SU-DHL-6 (cell line): ENCODE measurements around the gene UGGT2.

Experiments
- H2AFZ ChIP-seq: fragments of 200-600 bp; sonication (generic); 2 replicates; pipeline ENCODE4 v1.6.1; 2014; ENCODE audit warnings: low read depth, mild to moderate bottlenecking, moderate library complexity, mixed read lengths, antibody characterized with exemption, low read length; ENCODE audit not compliant: severe bottlenecking
- H3F3A ChIP-seq: fragments of 200-600 bp; shearing (Covaris generic); 2 replicates; pipeline ENCODE4 v1.6.0; 2016; ENCODE audit warnings: antibody characterized with exemption, mild to moderate bottlenecking; ENCODE audit not compliant: insufficient read depth
- H3K27ac ChIP-seq: fragments of 200-600 bp; sonication (generic); 2 replicates; pipeline ENCODE4 v1.5.1; 2016; ENCODE audit warnings: low read depth, mild to moderate bottlenecking, low read length, moderate library complexity, mixed read lengths
- H3K27me3 ChIP-seq: fragments of 200-600 bp; sonication (generic), shearing (Covaris generic); 2 replicates; pipeline ENCODE4 v1.6.0; 2014; ENCODE audit warnings: mild to moderate bottlenecking, low read length
- H3K36me3 ChIP-seq: fragments of 200-600 bp; sonication (generic); 2 replicates; pipeline ENCODE4 v1.6.1; 2014; ENCODE audit warnings: mild to moderate bottlenecking, low read length, mixed read lengths
- H3K4me2 ChIP-seq: fragments of 300-600, 200-600 bp; shearing (Covaris generic), sonication (generic); 2 replicates; pipeline ENCODE4 v1.6.0; 2014; ENCODE audit warnings: low read length, low read depth, mild to moderate bottlenecking; ENCODE audit not compliant: poor library complexity, severe bottlenecking
- H3K4me3 ChIP-seq: fragments of 200-600 bp; sonication (generic); 2 replicates; pipeline ENCODE4 v1.5.1; 2014; ENCODE audit warnings: antibody characterized with exemption, low read length, mild to moderate bottlenecking, mixed read lengths; ENCODE audit not compliant: insufficient read depth, poor library complexity, severe bottlenecking
- H3K79me2 ChIP-seq: fragments of 200-600 bp; sonication (generic); 2 replicates; pipeline ENCODE4 v1.6.1; 2014; ENCODE audit warnings: mild to moderate bottlenecking, low read length, moderate library complexity; ENCODE audit not compliant: insufficient read depth
- H3K9ac ChIP-seq: fragments of 200-600 bp; sonication (generic); 2 replicates; pipeline ENCODE4 v1.7.0; 2014; ENCODE audit warnings: mild to moderate bottlenecking, low read length
- H3K9me2 ChIP-seq: fragments of 200-600 bp; sonication (generic); replicated peaks from 2 replicates; pipeline ENCODE4 v1.6.1; 2014; ENCODE audit warnings: low read length; ENCODE audit not compliant: insufficient read depth
- H3K9me3 ChIP-seq: fragments of 200-600 bp; sonication (generic); 2 replicates; pipeline ENCODE4 v1.6.1; 2014; ENCODE audit warnings: low read length, mixed read lengths; ENCODE audit not compliant: insufficient read depth
- H4K20me1 ChIP-seq: fragments of 200-600 bp; sonication (generic); 2 replicates; pipeline ENCODE4 v1.6.1; 2014; ENCODE audit warnings: low read depth, mild to moderate bottlenecking, antibody characterized with exemption, low read length, moderate library complexity, mixed read lengths
- CTCF ChIP-seq: fragments of 200-600 bp; sonication (generic); IDR thresholded peaks from one replicate; pipeline ENCODE4 v1.5.1; 2017; ENCODE audit warnings: antibody characterized with exemption, mild to moderate bottlenecking, low read length, moderate library complexity; ENCODE audit not compliant: insufficient read depth, poor library complexity, severe bottlenecking
- EZH2phosphoT487 ChIP-seq: fragments of 200-600 bp; sonication (generic), shearing (Covaris generic); conservative IDR thresholded peaks from 2 replicates; pipeline ENCODE4 v1.6.1; 2018; ENCODE audit warnings: mild to moderate bottlenecking, antibody characterized with exemption, low read length, moderate library complexity, mixed read lengths

UGGT2 gene

GRCh38 chr13:95822303-95822702 lies 230.9 kb downstream of the UGGT2 start:
- Histone ChIP-seq H3F3A (no peaks in the 10 kb centered on the region), H3K9me2 (no peaks in the 10 kb centered on the region), H3K27me3 (no peaks in the 10 kb centered on the region), H3K9ac (no peak overlapping the region), H3K4me3 (no peak overlapping the region), H4K20me1 (no peaks in the 10 kb centered on the region), H3K9me3 (no peaks in the 10 kb centered on the region), H2AFZ (no peak overlapping the region), H3K27ac (no peak overlapping the region), H3K4me2 (no peak overlapping the region), H3K36me3 (no peaks in the 10 kb centered on the region), H3K79me2 (no peaks in the 10 kb centered on the region)
- TF ChIP-seq EZH2phosphoT487 (no peak), CTCF (no peak)

- Histone ChIP-seq H3K4me3 (no peak overlapping the region), H3K36me3 (0 out of 2 replicates have a peak, but pooled peaks cover 3% of the 10 kb centered on the region), H3K27ac (no peak overlapping the region), H3K27me3 (no peaks in the 10 kb centered on the region), H3K4me2 (no peak overlapping the region), H3K9ac (no peak overlapping the region), H4K20me1 (no peaks in the 10 kb centered on the region), H3K9me3 (peaks cover 4% of the 10 kb centered on the region; the same call in 1 of the 2 replicates), H2AFZ (no peak overlapping the region), H3K79me2 (no peaks in the 10 kb centered on the region), H3F3A (no peaks in the 10 kb centered on the region), H3K9me2 (no peaks in the 10 kb centered on the region)
- TF ChIP-seq EZH2phosphoT487 (no peak), CTCF (no peak)
Measured at GRCh38 chr13:95814495-95814894, 238.7 kb downstream of the UGGT2 start.

DNA sequence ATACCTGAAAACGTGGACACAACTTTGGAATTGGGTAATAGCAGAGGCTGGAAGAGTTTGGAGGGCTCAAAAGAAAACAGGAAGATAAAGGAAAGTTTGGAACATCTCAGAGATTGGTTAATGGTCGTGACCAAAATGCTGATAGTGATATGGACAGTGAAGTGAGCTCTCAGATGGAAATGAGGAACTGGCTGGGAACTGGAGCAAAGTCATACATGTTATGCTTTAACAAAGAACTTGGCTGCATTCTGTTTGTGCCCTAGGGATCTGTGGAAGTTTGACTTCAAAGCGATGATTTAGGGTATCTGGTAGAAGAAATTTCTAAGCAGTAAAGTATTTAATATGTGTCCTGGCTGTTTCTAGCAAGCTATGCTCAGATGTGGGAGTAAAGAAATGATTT lies 240.1 kb downstream of the UGGT2 start:
- Histone ChIP-seq H3K9me3 (peaks cover 7% of the 10 kb centered on the region; the same call in 1 of the 2 replicates), H4K20me1 (no peaks in the 10 kb centered on the region), H3K27me3 (no peaks in the 10 kb centered on the region), H3K9ac (no peak overlapping the region), H3K79me2 (no peaks in the 10 kb centered on the region), H3K9me2 (no peaks in the 10 kb centered on the region), H3K27ac (no peak overlapping the region), H3F3A (no peaks in the 10 kb centered on the region), H2AFZ (no peak overlapping the region), H3K4me2 (no peak overlapping the region), H3K4me3 (no peak overlapping the region), H3K36me3 (0 out of 2 replicates have a peak, but pooled peaks cover 3% of the 10 kb centered on the region)
- TF ChIP-seq CTCF (no peak), EZH2phosphoT487 (no peak)

DNA sequence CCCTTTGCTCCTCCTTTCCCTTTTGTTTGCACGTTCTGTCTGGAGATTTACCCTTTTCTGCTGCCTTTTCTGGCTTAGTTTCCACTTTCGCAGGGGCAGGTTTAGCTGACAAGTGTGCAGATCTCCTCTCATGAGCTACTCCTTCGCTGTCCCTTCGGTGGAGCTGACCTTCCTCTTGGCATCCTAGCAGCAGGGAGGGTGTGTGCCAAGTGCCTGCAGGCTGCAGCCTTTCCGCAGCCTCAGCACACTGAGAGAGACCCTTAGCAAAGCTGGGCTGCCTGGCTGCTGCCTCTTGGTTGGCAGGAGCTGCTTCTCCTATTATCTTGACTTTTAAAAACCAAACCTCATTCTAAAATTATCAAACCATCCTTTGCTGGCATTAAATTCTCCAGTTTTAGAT lies 243.8 kb downstream of the UGGT2 start:
- Histone ChIP-seq H3K9ac (no peak overlapping the region), H3K4me2 (no peak overlapping the region), H2AFZ (no peak overlapping the region), H3K36me3 (no peaks in the 10 kb centered on the region), H3K9me3 (peaks cover 7% of the 10 kb centered on the region; the same call in 1 of the 2 replicates), H3K27ac (no peak overlapping the region), H3F3A (no peaks in the 10 kb centered on the region), H3K4me3 (no peak overlapping the region), H3K79me2 (no peaks in the 10 kb centered on the region), H4K20me1 (no peaks in the 10 kb centered on the region), H3K27me3 (no peaks in the 10 kb centered on the region), H3K9me2 (no peaks in the 10 kb centered on the region)
- TF ChIP-seq CTCF (no peak), EZH2phosphoT487 (no peak)
